ENCODE results near the gene SEMA5B.

SEMA5B gene

DNA sequence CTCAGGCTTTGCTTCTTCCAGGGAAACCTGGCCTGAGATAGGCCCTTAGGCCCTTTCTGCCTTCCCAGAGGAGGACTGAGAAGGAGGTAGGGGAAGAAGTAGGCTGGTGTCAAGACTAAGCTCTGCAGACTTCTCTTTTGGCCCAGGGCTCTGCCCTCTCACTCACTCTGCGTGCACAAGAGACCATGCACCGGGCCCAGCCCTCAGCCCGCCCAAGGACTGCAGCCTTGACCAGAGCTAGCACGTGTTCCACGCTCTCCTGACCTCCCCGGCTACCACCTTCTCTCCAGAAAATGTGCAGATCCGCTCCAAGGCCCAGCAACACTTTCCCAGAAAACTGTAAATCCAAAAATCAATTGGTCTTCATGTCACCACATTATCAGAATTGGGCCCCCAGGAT, 59.8 kb downstream of the SEMA5B start:
- no peak for DNase-seq

DNA sequence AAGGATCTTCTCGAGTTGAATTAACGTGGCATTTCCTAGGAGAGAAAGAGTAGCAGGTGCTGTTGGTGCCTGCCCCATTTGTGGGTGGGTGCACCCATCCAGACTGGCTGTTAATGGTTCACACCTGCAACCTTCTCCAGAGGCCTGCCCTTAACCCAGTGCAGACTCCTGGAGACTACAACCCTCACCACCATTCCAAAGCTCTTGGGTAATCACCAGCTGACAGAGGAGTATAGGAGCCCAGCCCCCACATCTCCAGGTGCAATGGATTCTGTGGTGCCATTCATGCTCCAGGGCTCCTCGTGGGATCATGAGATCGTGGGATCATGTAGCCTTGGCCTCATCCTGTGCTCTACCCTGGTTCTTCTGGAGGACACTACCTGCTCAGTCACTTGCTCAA, 60.2 kb downstream of the SEMA5B start:
- DNase-seq, result no peak

DNA sequence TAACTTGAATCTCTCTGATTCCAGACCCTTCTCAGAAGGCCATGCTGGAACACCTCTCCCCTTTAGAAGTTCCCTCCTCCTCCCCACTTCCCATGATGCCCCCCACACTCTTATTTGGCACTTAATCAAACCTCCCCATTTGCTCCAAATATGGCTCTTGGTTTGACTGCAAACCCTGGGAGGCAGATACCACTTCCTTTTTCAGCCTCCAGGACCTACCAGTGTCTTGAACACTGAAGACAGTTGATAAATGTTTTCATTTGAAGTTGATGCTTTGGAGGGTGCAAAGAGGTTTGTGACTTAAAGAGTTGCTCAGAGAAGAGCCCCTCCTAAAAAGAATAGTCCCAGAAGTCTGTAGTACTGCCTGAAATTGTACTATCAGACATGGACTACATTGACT, 61.5 kb downstream of the SEMA5B start:
- DNase-seq, result no peak

DNA sequence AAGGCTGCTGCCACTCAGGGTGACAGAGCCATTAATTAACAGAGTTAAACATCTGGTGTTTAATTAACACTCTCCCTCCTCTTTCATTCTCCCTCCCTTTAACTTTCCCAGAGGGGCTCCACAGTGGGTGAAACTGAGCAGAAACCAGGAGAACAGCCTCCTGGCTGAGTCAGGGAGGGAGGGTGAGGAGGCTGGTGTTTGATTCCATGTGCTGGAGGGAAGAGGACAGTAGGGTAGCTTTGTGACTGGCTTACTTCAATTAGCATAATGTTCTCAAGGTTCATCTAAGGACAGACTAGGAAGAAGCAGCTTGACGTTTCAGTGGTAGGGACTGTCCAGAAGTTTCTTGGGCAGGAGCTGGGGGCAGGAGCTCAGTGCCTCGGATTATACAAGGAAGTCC, 62.8 kb downstream of the SEMA5B start:
- DNase-seq, result no peak

DNA sequence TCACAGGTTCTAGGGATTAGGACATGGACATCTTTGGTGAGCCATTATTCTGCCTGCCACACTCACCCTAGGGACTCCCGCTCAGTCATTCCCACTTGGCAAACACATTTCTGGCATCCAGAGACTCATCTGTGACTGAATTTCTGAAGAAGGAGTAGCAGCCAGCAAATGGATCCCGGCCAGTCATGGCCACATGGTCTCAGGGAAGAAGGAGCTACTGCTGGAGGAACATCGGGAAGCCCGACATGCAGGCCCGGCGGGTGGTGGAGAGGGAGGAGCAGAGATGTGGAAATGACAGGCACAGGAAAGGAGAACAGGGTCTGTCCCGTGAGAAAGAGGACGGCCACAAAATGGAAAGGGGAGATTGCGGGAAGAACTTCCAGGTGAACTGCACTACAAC, 65.4 kb downstream of the SEMA5B start:
- no peak for DNase-seq

DNA sequence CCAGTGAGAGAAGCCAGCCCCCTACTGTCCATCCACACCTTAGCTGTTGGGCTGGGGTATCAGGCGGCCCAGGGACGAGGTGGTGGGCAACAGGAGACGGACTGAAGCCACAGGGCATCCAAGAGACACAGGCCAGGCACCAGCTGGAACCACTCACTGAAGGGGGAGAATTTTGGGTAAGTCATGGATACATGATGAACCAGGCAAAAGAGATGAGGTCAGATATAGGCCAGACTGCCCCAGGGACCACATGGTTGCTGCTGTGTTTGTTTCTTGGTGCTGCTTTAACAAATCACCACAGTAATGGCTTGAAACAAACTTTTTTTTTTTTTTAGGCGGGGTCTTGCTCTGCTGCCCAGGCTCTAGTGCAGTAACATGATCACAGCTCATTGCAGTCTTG, 66.4 kb downstream of the SEMA5B start:
- no peak for DNase-seq

DNA sequence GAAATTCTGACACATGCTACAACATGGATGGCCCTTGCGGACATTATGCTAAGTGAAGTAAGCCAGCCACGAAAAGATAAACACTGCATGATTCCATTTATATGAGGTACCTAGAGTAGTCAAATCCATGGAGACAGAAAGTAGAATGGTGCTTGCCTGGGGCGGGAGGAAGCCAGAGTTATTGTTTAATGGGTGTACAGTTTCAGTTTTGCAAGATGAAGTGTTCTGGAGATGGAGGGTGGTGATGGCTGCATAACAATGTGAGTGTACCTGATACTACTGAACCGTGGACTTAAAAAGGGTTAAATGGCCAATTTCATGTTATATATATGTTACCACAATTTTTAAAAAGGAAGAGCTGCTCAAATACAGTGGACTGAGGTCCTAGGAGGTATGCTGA, 66.9 kb downstream of the SEMA5B start:
- DNase-seq, result no peak

DNA sequence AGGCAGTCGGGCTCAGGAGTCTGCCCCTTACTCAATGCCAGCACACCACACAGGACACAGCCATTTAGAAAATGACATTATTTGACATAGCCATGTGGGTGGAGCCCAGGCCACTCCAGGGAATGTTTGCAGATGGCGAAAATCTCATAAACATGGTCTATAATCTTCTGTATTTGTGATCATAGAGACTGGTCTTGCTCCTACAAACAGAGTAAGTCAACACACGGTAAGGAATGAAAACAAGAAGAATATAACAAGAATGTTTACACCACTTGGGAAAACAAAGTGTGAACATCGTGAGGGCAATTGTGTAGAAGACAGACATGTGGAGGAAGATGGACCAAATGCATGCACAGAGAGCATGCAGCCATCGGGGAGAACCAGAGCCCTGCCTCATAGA, 68.2 kb downstream of the SEMA5B start:
- DNase-seq, result no peak

DNA sequence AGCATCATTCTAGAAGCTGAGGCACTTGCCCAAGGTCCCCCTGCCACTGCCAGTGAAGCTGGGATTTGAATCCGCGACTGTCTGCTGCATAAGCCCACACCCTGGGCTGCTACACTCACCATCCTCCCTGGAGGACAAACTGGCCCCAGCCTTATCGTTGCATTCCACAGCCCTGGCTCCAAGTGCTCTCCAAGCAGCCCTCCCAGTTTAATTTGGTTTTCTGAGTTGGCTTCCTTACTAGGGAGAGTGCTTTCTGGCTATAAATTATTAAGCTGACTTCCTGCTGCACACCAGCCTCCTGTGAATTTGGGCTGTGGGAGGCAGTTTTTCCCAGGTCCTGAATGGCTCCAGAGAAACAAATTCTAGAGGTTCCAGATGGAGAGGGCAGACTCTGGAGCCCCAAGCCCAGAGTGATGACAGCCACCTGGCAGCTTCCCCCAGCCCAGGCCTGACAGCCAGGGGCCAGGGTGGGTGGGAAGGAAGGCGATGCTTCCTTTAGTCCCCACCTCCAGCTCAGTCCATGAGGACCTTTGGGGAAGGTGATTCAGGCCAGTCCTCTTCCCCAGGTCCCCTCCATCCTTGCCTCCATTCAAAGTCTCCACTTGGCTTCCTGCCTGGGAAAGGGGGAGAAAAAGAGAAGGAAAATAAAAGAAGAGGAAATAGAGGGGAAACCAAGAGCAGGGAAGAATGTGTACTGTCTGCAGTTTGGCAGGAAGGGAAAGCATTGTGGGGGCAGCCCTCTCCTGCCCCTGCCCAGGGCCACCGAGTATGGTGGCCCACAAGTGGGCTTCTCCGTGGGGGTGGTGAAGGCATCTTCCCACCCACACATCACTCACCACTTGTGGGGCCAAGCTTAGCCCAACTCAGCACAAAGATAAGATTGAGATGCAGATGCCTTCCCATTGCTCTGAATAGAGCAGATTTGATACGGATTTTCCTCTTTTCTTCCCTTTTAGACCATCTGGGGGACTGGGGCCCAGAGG, 69.6 kb downstream of the SEMA5B start:
- no peak for DNase-seq

DNA sequence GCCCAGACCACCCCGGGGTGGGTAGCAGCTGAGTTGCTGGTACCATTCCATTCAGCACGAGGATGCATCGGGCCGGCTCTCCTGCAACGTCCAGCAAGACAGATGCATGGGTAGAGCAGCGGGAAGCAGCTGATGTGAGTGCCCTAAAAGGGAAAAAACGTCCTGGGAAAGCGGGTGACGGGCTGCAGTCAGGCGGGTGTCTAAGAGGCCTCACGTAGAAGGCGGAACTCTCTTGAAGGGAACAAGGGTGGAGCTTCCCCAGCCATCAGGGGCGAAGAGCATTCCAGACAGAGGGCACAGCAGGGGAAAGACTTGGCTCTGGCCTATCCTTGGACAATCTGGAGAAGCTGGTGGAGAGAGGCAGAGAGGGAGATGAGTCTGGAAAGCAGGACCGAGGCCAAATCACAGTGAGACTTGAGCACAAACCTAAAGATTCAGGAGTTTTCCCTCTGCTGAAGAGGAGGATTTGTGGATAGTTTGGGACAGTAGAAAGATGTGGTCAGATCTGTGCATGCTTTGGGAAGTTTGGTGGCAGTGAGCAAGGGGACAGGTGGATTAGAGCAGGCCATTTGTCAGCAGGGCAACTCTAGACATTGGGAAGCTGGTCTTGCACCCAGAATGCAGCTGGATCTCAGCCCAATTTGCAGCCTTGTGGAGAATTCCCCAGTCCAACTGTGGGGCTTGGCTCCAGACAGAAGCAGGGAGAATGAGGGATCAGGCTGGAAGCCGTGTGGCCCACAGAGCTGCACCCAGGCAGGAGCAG, 70.7 kb downstream of the SEMA5B start:
- DNase-seq, result no peak

DNA sequence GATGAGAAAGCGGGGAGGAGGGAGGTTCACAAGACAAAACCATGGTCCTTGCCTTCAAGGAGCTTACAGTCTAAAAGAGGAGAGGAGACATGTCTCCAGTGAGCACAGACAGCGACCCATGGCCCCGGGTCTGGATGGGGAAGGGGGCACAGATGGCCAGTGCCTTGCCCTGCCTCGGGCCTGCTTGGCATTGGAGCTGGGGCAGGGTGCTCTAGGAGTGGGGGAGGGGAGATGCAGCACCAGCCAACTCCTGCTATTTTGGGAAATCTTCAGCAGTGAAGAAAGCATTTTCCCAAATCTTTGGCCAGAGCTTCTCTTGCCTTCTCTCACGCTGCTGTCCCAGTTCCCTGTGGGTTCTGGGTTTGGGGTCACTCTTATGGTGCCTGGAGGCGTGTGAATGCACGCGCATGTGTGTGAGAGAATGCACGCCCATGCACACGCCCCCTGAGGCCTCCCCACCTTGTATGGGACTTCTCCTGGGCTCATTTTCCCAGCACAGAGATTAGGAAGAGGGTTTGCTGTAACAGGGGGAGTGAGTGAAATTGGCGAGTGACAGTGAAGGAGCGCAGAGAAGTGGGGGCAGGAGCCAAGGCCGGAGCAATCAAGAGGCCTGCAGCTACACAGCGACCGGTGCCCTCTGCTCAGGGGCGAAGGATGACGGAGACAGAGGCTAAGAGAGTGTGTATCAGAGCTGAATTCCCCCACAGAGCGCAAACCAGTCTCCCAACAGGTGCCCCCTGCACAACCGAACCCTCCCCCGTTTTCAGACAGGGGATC, 71.5 kb downstream of the SEMA5B start:
- no peak for DNase-seq

DNA sequence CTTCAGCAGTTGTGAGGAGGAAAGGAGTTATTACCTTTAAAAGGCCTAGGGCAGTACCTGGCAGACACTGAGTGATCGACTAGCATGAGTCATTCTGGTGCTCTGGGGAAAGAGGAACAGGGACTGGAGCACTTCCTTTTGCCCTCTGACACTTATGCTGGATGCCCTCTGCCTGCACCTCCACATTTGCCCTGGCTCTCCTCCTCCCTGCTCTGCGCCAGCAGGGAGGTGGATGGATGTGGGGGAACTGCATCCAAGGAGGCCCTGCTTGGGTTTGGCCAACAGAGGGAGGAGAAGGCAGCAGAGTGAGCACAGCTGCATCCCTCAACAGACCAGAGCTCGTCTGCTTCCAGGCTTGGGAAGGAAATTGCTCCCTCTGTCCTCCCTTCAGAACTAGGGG, 75.0 kb downstream of the SEMA5B start:
- no peak for DNase-seq

DNA sequence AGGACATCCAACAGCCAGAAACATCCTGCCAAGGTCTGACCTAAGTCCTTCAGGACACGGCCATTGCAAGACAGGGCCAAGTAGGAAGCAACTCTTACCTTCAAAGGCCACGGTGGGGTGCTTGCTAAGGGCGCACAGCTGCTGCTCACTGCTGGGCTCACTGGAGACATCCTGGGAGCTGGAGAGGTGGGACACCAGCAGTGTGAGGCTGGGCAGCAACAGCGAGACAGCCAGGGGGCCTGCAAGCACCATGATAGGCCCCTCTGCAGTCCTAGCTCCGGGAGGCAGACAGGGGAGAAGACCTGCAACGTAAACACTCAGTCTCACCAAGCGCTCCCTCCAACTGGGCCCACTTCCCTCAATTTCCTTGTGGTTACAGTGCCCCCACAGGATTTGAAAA, 79.2 kb downstream of the SEMA5B start:
- no peak for DNase-seq

DNA sequence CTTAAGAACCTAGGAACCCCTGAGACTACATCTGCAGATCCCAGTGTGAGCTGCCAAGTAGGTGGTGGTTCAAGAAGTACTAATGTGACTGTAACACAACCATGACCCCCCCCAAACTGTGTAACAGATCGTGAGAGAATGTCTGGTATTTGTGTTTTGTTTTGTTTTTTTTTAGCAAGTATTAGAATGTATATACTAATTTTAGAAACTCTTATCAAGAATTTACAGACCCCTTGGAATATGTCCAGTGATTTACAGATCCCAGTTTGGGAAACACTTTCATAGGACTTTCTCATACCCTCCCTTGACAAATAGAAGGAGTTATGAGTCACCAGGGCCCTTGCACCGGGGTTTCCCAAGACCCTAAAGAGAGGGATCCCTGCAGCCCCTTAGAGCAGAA, 79.8 kb downstream of the SEMA5B start:
- no peak for DNase-seq

DNA sequence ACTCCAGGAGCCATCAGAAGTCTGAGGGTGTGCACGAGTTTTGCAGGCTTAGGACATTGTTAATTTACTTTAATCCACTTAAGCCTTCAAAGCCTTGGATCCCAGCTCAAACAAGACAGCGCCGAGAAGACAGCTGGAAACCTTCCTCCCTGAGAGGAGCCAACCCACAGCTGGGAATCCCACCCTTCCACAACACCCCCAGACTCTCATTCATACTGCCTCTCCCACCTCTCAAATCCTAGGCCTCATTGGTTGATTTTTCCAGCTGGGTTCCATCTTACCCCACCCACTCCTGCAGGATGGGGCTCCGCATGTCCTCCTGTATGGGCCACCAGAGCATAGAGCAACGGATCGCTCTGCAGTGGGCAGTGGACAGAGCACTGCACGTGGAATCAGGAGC, 80.4 kb downstream of the SEMA5B start:
- no peak for DNase-seq

DNA sequence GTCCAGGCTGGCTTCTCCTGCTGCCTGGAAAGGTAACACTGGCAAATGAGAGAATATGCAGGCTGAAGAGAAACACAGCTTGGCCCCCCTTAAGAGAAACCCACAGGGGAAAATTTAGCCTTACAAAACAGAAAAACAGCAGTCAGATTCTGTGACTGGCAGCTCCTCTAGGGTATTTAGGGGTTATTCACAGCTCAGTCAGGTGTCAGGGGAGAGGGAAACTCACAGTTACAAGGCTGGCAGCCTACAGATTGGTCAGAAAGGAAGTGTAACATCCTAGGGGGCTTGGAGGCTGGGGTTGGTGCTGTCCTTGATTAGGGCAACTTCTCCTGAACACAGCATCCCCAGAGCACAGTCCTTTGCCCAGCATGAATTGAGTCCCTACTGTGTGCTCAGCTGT, 81.4 kb downstream of the SEMA5B start:
- DNase-seq, result no peak

DNA sequence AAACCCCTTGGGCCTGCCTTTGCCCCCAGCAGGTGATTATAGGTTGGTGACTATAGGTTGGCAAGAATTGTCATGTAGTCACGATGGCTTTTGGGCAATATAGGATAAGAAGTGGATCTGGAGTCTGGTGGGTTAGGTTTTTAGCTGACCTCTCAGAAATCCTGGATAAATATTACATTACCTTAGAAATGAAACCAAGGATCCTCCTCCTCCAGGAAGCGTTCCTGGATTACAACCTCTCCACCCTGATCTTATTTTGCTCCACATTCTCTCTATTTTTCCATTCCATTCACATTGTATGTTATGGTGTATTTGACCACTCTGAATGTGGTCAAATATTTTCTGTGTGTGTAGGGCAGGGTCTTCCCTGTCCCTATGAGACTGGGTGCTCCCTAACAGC, 82.3 kb downstream of the SEMA5B start:
- DNase-seq, result no peak

DNA sequence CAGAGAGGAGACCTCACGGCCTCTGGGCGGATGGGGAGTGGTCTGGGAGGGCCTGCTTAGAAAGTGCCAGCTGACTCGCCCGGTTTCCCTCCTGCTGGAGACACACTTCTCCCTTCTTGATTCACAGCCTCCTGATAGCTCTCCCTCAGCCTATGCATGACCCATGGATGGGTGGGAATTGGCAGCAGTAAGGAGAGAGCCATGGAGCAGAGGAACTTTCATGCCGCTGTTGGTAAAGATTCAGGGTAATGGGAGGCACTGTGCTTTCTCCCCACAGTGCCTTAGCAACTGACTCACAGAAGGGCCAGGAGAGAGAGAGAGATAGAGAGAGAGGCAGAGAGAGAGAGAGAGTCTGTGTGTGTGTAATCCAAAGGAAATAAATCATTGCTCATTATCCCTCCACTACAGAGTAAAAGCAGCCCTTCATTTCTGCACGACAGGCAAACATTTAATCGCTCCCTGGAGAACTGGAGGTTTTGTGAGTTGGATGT, 82.8 kb downstream of the SEMA5B start:
- no peak for DNase-seq

DNA sequence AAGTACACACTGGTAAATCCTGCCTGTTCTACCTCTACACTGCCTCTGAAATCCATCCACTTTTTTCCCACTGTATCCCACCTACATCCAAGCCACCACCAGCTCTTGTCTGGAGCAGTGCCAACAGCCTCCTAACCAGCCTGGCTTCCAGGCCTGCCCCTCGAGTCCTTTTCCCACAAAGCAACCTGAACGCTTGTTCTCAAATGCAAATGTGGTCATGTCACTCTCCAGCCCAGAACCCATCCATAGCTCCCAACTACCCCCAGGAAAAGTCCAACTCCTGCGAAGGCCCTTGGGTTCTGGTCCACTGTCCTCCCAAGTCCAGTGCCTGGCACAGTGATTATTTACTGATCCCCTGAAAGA, 83.8 kb downstream of the SEMA5B start:
- DNase-seq, result no peak

DNA sequence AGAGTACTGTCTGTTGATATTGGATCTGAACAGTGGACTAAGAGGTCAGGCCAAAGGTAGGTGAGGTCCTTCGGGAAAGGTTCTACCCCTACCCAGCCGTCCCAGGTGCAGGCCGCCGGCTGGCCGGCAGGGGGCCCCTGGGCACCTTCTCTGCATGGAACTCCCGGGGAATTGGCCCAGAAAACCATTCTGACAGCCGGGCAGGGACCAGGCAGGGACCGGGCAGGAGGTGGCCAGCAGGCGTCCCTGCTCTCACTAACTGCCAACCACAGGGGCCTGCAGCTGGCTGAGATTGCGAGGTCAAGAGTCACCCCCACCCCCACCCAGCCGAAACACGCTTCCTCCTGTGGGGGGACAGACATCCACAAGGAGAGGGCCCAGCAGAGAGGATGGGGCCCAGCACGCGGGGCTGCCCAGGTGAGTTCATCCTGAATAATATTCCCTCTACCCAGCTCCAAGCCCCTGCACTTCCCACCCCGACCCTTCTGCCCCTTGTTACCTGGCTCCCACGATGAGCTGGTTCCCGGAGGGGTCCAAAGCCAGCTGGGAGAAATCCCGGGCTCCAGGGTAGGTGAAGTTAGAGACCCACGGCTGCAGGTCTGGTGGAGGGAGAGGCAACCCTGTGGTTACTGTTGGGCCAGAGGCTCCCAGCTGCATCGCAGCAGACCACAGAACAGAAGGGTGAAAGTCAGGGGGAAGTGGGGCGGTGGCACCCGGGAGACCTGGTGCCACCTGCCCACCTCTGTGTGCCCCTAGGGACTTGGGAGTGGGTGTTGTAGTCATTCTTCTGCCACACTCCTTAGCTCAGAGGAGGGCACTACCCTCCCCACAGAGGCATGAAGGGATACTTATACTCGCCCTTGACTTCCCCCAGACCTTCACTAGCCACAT, 84.4 kb downstream of the SEMA5B start:
- DNase-seq, result no peak

DNA sequence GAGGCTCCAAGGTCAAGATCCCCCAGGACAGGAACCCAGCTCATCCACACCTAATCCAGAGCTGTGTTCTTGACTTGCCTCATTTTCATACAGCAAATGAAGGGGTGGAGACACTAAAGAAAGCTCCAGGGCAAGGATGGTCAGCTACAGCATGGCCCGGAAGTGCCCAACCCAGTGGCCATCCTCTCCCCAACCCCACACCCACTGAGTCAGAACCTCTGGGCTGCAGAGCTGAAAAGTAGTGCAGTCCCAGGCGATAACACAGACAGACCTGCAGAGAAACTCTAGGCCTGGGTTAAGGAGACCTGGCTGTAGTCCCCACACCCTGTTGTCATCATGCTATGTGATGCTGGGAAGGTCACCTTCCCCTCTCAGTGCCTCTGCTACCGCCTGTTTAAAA, 85.3 kb downstream of the SEMA5B start:
- no peak for DNase-seq
